ENCODE results near the gene ALOX15.
"Not testable (repeated sequence)": the region's sequence is repeated elsewhere in the genome, so short reads cannot be mapped to it uniquely, and the experiment has no call there.

The ALOX15 gene

DNA sequence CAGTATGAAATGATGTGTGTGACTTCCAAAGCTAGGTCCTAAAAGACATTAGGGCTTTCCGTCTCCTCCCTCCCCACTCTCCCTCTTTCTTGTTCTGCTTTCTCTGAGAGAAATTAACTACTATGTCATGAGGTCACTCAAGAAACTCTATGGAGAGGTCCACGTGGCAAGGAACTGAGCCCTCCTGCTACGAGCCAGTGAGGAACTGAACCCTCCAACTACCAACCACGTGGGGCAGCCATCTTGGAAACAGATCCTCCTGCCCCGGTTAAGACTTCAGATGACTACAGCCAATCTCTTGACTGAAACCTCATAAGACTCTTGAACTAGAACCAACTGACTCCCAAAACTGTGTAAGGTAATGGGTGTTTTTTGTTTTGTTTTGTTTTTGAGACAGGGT is 4.2 kb upstream of the ALOX15 start:
- no peak for DNase-seq

DNA sequence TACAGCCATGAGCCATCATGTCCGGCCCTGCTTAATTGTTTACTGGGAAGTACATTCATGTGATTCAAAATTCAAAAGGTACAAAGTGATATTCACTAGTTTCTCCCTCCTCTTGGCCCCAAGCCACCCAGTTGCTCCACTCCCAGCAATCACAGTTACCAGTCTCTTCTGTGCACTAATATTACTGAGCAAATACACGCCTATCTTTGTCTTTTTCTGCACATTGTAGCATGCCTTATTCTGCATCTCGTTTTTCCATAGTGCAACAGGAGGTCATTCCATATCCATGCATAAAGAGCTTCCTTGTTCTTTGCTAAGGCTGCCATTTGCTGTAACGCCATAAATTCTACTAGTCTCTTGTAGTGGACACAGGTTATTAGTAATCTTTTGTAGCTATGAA is 2.2 kb upstream of the ALOX15 start:
- DNase-seq = no peak

DNA sequence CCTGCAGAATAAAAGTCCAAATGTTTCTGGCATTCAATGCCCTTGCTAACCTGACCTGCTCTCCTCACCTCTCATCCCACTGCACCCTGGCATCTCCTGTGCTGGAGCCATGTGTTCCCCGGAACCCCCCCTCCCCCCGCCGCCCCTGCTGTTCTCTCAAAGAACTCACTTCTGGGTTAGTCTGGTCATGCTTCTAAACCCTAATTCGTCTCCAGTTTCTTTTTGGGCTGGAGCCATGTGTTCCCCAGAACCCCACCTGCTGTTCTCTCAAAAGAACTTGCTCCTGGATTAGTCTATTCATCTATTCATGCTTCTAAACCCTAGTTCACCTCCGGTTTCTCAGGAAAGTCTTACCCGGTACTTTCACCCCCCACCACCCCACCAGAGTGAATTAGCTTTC is 808 bp upstream of the ALOX15 start:
- no peak for DNase-seq

DNA sequence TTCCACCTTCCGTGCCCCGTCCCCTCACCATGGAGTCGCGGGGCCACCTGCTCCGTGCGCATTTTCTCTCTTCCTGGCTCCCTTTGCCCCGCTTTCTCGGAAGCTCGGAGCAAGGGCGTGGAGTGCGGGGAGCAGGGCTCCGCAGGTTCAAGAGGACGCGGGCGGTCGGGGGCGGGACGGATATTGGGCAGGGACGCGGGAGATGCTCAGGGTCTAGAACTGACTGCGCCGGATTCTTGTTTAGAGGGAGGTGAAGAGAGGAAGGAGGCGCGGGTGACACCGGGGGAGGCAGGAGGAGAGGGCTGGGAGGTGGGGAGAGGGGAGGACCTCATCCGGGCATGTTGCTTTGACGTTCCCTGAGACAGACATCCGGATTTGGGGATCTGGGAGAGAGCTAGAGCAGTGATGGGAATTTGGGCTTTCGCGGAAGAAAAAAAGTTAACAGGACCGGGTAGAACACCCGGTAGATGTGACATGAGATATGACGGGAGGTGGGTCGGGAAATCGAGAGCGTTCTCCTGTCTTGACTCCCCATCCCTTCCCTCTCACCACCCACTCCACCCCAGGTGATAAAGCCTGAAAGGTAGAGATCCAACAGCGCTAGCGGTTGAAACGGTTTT is 799 bp downstream of the ALOX15 start:
- DNase-seq = not testable (repeated sequence)

DNA sequence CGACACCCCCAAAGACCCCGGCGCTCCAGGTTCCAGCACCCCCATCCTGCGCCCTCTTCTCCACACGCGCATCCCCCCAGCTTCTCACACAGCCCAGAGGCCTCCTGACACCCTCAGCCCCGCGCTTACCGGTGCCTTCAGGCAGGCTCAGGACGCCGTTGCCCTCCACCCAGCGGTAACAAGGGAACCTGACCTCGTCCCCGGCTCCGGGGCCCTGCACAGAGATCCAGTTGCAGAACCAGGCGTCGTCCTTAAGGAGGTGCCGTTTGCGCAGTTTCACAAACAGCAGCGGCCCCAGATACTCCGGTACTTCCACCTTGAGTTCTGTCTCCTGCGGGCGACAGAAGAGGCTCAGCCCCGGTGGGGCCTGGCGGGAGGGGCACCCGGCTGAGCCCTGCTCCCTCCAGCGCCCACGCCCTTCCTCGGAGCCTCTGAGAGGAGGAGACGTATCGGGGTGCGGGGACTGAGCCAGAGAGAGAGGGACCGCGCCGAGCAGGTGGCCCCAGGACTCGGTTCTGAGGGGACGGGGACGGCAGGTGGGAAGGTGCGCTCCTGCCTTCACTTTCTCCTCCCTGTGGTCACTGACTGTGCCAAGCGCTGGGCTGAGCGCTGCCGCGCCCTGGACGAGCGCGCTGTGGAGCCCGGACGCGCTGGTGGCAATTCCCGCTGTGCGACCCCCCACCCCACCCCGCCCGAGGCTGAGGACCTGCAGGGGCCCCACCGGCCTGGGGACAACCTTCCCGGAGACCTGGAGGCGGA is 2.0 kb downstream of the ALOX15 start:
- DNase-seq = peak; percentile 29

DNA sequence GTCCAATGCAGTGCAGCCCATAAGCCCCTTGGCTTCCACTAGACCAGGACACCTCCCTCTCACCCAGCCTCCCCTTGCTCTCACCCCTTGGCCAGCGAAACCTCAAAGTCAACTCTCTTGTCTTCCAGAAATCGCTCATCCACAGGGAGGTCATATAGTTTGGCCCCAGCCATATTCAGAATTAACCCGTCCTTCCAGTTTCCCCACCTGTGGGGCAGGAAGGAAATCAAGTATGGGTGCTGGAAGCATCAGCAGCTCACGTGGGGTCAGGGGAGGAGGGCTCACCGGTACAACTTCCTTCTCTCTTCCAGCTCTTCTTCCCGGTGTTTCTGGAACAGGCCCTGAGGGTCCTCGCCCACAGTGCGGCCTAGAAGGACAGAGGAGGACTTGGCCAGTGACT is 2.7 kb downstream of the ALOX15 start:
- not testable (repeated sequence) for DNase-seq

DNA sequence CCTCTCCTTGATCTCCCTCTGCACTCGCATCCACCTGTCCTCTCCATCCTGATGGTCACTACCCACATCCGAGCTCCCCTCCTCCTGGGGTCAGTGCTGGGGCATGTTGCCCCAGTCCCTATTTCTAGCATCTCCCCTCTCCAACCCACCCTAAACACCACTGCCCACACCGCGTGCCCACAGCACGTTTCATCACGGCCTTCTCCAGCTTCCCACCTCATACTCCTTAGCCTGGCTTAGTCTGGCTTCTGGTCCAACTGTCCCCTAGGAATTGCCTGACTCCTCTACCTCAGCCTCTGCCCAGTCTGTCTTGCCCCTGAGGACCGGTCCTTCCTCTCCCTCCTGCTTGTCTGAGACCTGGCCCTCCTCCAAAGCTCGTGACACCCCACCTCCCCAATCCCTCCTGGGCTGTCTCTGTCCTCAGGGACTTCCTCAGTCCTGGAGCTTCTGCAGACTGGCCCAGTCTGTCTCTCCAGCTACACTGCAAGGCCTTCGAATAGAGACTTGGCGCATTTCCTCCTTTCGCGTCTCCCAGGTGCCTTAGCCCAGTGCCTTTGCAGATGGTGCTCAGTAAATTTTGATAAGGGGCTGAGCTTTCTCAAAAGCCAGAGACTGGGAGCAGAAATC is 4.9 kb downstream of the ALOX15 start:
- DNase-seq = no peak

DNA sequence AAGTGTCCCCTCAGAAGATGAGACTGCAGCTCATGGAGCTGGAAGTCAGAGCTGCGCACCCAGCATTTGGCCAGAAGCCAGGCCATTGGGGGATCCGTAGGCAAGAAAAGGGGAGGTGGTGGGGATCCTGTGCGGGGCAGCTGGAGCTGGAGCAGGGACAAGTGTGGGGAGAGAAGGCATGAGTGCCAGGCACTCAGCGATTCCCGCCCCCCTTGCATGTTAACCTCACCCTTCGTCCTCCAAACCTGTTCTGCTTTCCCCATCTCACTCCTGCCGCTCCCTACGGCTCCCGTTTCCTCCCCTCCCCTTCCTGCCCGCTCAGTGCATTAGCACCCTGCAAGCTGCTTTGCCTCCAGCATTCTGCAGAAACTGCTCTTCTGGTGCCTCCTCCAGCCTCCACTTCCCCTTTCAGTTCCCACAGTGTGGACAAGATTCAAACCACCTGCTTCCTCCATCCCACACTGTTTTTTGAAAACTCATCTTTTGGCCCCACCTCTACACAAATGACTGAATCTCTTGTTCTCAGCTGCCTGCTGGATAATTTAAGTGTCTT is 5.6 kb downstream of the ALOX15 start:
- DNase-seq = no peak

DNA sequence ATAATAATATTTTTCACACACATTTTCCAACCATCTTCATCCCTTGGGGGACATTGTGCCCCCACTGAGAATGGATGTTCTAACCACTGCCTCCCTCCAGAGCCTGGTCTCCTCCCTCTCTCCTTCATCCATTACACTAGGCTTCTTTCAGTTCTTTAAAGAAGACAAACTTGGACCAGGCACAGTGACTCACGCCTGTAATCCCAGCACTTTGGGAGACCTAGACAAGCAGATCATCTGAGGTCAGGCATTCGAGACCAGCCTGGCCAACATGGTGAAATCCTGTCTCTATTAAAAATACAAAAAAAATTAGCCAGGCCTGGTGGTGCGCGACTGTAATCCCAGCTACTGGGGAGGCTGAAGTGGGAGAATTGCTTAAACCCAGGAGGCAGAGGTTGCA is 6.5 kb downstream of the ALOX15 start:
- DNase-seq = no peak

DNA sequence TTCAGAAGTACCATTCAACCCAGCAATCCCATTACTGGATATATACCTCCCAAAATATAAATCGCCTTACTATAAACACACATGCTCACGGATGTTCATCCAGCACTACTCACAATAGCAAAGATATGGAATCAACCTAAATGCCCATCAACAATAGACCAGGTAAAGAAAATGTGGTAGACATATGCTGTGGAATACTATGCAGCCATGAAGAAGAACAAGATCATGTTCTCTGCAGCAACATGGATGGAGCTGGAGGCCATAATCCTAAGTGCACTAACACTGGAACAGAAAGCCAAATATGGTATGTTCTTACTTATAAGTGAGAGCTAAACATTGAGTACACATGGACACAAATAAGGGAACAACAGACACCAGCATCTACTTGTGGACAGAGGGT is 7.8 kb downstream of the ALOX15 start:
- DNase-seq = no peak

DNA sequence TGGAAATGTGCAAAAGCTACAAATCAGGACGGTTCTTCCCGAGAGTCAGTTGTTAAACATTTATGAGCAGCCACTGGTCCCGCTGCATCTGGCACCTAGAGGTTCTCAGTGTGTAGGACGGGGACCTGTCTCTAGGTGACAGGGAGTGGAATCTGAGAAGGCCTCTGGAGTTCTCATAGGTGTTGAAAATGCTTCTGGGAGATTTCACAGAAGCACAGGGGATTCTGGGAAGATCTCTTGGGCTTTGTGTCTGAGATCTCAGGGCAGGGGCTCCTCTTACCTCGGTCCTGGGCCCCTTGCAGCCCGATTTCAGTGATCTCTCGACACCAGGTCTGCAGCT is 8.9 kb downstream of the ALOX15 start:
- no peak for DNase-seq

DNA sequence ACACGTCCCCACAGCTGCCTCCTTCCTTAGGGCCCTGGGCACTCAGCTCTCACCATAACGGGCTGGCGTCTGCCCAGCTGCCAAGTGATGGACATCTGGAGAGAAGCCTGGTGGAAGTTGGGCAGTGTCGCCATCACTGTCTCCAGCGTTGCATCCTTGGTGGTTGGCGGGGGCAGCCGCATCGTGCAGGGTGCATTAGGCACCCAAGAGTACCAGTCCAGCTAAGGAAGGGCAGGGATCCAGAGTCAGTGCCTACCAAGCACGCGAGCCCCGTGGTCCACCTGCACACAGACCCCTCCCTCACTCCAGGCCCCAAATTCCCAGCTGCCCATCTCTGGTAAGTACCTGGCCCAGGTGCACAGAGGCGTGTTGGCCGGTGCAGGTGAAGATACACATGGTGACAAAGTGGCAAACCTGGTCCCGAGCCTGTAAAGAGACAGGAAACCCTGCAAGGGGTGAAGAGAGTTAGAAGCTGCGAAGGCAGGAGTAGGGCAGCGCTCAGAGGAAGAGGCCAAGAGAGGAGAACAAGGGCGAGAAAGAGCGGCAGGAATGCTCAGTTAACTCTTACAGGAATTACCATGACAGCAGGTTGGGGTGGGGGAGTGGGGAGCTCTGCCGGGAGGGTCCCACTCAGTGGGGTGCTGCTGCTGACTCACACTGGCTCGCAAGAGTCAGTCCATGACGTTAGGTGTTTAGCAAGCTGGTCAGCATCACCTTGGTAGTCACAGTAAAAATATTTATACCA is 9.5 kb downstream of the ALOX15 start:
- no peak for DNase-seq

DNA sequence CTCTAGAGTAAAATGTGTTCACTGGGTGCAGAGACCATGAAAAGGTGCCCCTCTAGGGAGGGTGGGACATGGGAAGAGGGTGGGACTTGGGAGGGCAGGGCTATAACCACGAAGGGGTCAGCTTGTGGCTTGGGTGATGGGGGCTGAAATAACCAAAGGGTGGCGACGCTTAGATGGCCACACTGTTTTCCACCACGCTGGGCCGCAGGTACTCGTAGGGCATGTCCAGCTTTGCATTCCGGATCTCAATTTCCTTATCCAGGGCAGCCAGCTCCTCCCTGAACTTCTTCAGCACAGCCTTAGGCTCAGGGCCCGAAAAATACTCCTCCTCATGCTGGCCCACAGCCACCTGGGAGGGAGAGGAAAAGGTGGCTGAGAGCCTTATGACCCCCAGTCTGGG is 10.0 kb downstream of the ALOX15 start:
- DNase-seq = no peak

DNA sequence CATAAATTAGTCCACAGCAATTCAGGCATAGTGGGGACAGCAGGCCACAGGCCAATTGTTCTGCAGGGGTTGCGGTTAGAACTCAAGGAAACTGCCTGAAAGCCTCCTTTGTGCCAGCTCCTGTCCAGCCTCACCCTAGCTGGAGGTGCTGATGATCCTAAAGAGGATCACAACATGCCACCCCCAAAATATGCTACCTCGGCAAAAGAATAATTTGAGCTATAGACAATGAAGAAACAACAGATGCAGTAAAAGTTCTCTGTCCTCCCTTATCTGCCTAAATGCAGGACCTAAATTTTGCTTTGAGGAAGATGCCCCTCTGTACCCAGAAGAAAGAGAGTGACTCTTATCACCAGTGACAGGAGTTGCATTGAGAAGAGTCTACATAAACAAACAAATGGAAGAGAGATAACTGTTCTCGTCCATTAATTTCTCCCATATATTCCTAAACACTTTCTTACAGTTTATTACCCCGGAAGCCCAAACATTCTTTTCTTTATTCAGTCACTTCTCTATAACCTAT is 14.7 kb downstream of the ALOX15 start:
- no peak for DNase-seq

DNA sequence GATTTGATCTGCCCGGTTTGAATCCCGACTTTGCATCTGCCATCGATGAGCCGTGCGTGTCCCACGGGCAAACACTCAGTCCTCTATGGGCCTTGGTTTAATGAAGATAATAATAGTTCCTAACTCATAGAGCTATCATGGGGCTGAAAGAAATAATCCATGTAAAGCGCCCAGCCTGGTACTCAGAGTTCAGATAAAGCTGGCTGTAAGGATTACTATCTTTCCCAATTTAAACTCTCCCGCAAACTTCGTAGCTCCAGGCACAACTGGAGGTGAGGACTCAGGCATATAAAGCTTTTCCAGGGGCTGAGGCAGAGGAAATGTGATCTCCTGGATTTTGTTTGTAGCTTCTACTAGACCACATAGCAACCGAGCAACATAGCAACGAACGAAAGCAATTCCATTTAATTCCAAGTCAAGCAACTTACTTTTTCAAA is 16.3 kb downstream of the ALOX15 start:
- DNase-seq = no peak

DNA sequence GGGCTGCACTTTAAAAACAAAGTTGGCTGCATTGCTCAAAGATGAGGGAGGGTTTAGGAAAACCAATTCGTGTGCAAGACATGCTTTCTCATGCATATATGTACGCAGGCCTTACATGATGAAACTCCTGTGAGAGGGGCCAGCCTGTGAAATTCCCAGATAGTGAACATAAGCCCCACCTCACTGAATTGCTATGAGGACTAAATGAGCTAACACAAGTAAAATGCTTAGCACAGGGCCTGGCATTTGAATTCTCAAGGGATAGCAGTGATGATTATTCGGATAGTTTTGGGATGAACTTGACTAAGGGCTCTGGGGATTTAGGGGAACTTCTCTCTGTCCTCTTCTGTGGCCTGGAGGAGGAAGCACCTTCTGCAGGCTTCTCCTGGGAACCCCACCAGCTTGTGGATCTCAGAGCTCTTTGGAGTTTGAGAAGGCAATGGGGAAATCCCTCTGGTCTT is 17.0 kb downstream of the ALOX15 start:
- DNase-seq = not testable (repeated sequence)

DNA sequence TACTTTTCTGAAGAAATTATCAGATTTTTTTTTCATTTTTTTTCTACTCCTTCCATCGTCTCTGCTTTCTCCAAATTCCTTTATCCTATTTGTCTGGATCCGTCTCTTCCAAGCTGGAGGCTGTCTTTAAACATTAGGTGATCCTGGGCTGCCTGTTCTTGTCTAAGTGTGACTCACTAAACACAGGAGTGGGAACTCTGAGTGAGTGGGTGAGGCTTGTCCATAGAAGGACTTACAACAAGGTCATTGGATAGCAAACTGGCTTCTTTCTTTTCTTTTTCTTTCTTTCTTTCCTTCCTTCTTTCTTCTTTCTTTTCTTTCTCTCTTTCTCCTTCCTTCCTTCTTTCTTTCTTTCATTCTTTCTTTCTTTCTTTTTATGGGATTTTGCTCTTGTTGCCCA is 18.2 kb downstream of the ALOX15 start:
- DNase-seq = no peak

DNA sequence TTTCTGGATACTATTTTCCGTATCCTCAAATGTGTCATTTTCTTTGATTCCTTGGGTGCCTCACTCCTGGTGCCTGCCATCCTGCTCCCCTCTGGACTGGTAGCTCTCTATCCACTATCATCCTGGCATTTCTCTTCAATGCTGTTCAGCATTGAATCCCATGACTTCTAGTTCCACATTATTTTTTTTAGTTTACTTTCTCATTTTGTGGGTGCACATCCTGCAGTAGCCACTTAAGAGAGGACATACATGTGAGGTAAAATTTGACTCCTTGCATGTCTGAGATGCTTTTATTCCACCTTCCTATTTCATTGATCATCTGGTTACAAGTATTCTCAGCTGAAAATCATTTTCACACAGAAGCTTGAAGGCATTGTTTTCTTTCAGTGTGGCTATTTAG is 19.1 kb downstream of the ALOX15 start:
- DNase-seq = no peak

DNA sequence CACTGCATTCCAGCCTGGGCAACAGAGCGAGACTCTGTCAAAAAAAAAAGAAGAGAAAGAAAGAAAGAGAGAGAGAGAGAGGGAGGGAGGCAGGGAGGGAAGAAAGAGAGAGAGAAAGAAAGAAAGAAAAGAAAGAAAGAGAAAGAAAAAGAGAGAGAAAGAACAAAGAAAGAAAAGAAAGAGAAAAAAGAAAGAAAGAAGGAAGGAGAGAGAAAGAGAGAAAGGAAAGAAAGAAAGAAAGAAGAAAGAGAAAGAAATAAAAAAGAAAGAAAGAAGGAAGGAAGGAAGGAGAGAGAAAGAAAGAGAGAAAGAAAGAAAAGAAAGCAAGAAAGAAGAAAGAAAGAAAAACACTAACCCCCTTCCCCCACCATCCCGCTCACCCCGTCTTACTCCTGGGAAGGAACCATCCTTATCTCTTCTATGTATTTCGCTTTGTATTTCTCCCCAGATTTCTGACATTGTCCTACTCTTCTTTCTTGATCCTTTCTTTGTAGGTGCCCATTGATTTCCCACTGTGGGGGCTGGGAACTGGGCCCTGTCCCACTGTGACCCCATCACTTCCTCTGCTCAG is 20.9 kb downstream of the ALOX15 start:
- DNase-seq = no peak

DNA sequence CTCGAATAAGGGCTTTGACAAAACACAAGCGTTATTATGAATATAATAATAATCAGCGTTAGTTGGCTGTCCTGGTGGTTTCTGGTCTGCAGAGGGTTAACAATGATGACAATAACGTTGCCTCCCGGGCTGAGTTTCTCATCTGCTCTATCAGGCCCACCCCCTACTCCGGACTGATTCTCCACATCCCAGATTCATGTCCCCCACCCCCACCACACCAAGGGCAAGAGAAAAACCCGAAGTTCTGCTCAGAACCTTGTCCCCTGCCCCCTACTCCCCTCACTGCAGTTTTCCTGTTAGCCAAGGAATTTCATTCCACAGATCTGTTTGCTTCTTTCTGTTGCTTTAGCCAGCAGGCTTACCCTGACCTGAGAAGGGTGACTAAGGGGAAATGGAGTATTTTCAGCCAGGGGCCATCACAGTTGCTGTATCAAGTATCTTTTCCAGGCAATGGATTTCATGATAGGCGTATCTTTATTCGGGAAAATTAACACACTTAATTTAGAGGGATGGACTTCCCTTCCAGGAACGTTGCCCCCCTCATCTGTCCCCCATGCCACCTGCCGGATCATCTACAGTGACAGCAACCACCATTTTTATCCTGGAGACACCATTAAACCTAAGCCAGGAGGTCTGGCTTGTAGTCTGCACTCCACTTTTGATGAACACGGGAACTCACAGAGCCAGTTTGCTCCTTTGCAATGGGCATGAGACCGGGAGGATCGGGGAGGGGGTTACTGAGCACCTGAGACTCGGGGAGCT is 23.7 kb downstream of the ALOX15 start:
- DNase-seq = no peak

DNA sequence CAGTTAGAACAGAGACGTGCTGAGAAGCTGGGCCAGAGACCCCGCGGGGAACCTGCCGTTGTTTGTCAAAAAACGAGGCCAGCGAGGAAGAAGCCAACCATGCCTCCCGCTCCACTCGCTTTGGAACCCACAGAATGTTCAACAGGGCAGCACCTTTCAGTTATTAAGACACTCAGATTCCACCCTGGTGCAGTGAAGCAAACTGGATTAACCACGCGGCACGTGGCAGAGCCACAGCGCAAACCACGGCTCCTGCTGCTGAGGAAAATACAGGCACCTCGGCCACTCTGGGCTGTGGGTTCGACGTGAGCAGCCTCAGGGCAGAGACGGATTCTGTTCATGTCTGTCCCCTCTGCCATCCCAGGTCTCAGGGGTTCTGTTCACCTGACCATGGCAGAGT is 24.4 kb downstream of the ALOX15 start:
- DNase-seq = no peak

DNA sequence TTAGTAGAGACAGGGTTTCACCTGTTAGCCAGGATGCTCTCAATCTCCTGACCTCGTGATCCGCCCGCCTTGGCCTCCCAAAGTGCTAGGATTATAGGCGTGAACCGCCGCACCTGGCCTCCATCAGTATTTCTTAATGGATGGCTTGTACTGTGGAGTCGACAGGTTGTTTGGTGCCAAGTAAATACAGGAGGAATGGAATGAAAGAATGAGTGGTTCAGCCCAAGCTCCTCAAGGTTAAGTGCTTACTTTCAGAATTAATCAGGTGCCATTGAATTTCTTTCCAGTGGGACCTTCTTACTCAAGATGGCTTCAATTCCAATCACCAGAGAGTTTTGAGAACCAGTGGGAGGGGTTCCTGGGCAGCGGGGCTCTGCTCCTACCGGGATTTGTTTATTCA is 25.0 kb downstream of the ALOX15 start:
- no peak for DNase-seq

All from NCI-H82 (cell line).